ENCODE results near the gene IFT25. TPM values are rescaled to one million over a fixed set of nuclear protein-coding genes. Genes with fewer than 3 reads are reported as not detected.
A peak's percentile ranks its signal among the peaks of the same experiment; 100 is the strongest.

IFT25 gene
- total and polyA plus RNA-seq, 2 of the 13 experiments (the other 11 are each of a cell fraction or from before 2014, with no cell fraction given), result 19.7 to 48.0 TPM

- TF ChIP-seq, protein P1, sequence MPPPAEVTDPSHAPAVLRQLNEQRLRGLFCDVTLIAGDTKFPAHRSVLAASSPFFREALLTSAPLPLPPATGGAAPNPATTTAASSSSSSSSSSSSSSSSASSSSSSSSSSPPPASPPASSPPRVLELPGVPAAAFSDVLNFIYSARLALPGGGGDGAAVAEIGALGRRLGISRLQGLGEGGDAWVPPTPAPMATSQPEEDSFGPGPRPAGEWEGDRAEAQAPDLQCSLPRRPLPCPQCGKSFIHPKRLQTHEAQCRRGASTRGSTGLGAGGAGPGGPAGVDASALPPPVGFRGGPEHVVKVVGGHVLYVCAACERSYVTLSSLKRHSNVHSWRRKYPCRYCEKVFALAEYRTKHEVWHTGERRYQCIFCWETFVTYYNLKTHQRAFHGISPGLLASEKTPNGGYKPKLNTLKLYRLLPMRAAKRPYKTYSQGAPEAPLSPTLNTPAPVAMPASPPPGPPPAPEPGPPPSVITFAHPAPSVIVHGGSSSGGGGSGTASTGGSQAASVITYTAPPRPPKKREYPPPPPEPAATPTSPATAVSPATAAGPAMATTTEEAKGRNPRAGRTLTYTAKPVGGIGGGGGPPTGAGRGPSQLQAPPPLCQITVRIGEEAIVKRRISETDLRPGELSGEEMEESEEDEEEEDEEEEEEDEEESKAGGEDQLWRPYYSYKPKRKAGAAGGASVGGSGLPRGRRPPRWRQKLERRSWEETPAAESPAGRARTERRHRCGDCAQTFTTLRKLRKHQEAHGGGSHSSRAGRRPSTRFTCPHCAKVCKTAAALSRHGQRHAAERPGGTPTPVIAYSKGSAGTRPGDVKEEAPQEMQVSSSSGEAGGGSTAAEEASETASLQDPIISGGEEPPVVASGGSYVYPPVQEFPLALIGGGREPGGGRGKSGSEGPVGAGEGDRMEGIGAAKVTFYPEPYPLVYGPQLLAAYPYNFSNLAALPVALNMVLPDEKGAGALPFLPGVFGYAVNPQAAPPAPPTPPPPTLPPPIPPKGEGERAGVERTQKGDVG (CRISPR knock-in tag; IDR thresholded peaks at IDR 0.05; ENCODE audit: borderline replicate concordance), result no peak
- TF ChIP-seq, protein P2, sequence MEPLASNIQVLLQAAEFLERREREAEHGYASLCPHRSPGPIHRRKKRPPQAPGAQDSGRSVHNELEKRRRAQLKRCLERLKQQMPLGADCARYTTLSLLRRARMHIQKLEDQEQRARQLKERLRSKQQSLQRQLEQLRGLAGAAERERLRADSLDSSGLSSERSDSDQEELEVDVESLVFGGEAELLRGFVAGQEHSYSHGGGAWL (CRISPR knock-in tag; IDR thresholded peaks at IDR 0.05), result 0 out of 2 replicates have a peak, but pooled peaks have one; percentile 56
- no peak for TF ChIP-seq MIXL1 (CRISPR knock-in tag; IDR thresholded peaks at IDR 0.05)
- TF ChIP-seq, protein P3, sequence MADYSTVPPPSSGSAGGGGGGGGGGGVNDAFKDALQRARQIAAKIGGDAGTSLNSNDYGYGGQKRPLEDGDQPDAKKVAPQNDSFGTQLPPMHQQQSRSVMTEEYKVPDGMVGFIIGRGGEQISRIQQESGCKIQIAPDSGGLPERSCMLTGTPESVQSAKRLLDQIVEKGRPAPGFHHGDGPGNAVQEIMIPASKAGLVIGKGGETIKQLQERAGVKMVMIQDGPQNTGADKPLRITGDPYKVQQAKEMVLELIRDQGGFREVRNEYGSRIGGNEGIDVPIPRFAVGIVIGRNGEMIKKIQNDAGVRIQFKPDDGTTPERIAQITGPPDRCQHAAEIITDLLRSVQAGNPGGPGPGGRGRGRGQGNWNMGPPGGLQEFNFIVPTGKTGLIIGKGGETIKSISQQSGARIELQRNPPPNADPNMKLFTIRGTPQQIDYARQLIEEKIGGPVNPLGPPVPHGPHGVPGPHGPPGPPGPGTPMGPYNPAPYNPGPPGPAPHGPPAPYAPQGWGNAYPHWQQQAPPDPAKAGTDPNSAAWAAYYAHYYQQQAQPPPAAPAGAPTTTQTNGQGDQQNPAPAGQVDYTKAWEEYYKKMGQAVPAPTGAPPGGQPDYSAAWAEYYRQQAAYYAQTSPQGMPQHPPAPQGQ (CRISPR knock-in tag; IDR thresholded peaks at IDR 0.05; ENCODE audit: borderline replicate concordance), result no peak
- TF ChIP-seq ZNF136 (CRISPR knock-in tag; IDR thresholded peaks at IDR 0.05; ENCODE audit: low read depth), result no peak
- 0 out of 2 replicates have a peak, but pooled peaks have one; percentile 38 for TF ChIP-seq ZNF766 (CRISPR knock-in tag; IDR thresholded peaks at IDR 0.05; ENCODE audit: borderline replicate concordance)
- TF ChIP-seq CCAR2 (optimal IDR thresholded peaks at IDR 0.05; ENCODE audit: low read depth, low read length), result no peak
- peak; percentile 30; the same call in 1 of the 2 replicates for TF ChIP-seq ARID2 (CRISPR knock-in tag; IDR thresholded peaks at IDR 0.05; ENCODE audit: borderline replicate concordance)
- TF ChIP-seq ZXDC (CRISPR knock-in tag; IDR thresholded peaks at IDR 0.05), result no peak
- no peak for TF ChIP-seq HHEX (CRISPR knock-in tag; IDR thresholded peaks at IDR 0.05)
- TF ChIP-seq EEA1 (CRISPR knock-in tag; IDR thresholded peaks at IDR 0.05; ENCODE audit: borderline replicate concordance), result no peak
- peak; percentile 90 for TF ChIP-seq SAP130 (CRISPR knock-in tag; IDR thresholded peaks at IDR 0.05; ENCODE audit: low read depth)
- no peak for TF ChIP-seq SOX5 (CRISPR knock-in tag; IDR thresholded peaks at IDR 0.05; ENCODE audit: borderline replicate concordance)
- no peak for TF ChIP-seq ZNF879 (CRISPR knock-in tag; IDR thresholded peaks at IDR 0.05)
- TF ChIP-seq DDIT3 (CRISPR knock-in tag; IDR thresholded peaks at IDR 0.05), result no peak
- TF ChIP-seq ZBTB3 (CRISPR knock-in tag; IDR thresholded peaks at IDR 0.05; ENCODE audit: borderline replicate concordance, low read depth), result no peak
- peak; percentile 70; the same call in 1 of the 2 replicates for TF ChIP-seq RCOR2 (CRISPR knock-in tag; IDR thresholded peaks at IDR 0.05)
- 0 out of 2 replicates have a peak, but pooled peaks have one; percentile 24 for TF ChIP-seq FOXK2 (IDR thresholded peaks at IDR 0.05)
Observed at GRCh38 chr1:53889304-53890298, 55.9 kb downstream of the IFT25 start, which contains the start of gene YIPF1 (continued).

Data from HepG2 (cell line).